Mesenchymal stem cell (in vitro differentiated cells and primary cell): Measurements from ENCODE around the gene IL37.

Source experiments
- DNase-seq: peaks from one replicate; pipeline ENCODE4 v3.0.0-alpha.2; 2013
- H2AFZ ChIP-seq: one replicate; pipeline ENCODE4 v1.6.1; 2013; ENCODE audit warnings: low read depth, mild to moderate bottlenecking, control low read depth, inconsistent platforms, low read length, moderate library complexity
- H2AK5ac ChIP-seq: 2 replicates; pipeline ENCODE4 v1.6.1; 2013; ENCODE audit warnings: low read length, moderate library complexity, mild to moderate bottlenecking, inconsistent platforms; ENCODE audit not compliant: severe bottlenecking
- H2BK120ac ChIP-seq: one replicate; pipeline ENCODE4 v1.6.1; 2013; ENCODE audit warnings: low read depth, mild to moderate bottlenecking, inconsistent platforms, low read length, moderate library complexity
- H2BK12ac ChIP-seq, 2 experiments: one replicate each; pipeline ENCODE4 v1.6.1; 2013; ENCODE audit warnings: inconsistent platforms in 2 of 2, low read length in 2 of 2, mild to moderate bottlenecking in 2 of 2, moderate library complexity in 2 of 2, control low read depth in 1 of 2
- H2BK15ac ChIP-seq: one replicate; pipeline ENCODE4 v1.6.1; 2013; ENCODE audit warnings: mild to moderate bottlenecking, low read depth, inconsistent platforms; ENCODE audit not compliant: poor library complexity, severe bottlenecking
- H2BK5ac ChIP-seq: 2 replicates; pipeline ENCODE4 v1.6.1; 2013; ENCODE audit warnings: low read depth, mild to moderate bottlenecking, low read length, control low read depth, inconsistent platforms; ENCODE audit not compliant: poor library complexity, severe bottlenecking
- H3K14ac ChIP-seq, 2 experiments: one replicate each; pipeline ENCODE4 v1.6.1; 2013; ENCODE audit warnings: inconsistent platforms in 2 of 2, low read length in 2 of 2, control low read depth in 1 of 2, mild to moderate bottlenecking in 1 of 2, moderate library complexity in 1 of 2
- H3K18ac ChIP-seq, 2 experiments: one replicate each; pipeline ENCODE4 v1.6.1; 2013; ENCODE audit warnings: inconsistent platforms in 2 of 2, low read length in 2 of 2, control low read depth in 1 of 2, low read depth in 1 of 2, mild to moderate bottlenecking in 1 of 2
- H3K23ac ChIP-seq, 2 experiments: one replicate each; pipeline ENCODE4 v1.6.1; 2013; ENCODE audit warnings: inconsistent platforms in 2 of 2, low read length in 2 of 2, mild to moderate bottlenecking in 2 of 2, moderate library complexity in 2 of 2, control low read depth in 1 of 2
- H3K27ac ChIP-seq: 2 replicates; pipeline ENCODE4 v1.5.1; 2013; ENCODE audit warnings: mild to moderate bottlenecking, moderate library complexity, low read length, control low read depth, inconsistent platforms; ENCODE audit not compliant: poor library complexity, severe bottlenecking
- H3K27me3 ChIP-seq, 2 experiments: 2 replicates each; pipeline versions ENCODE4 v1.6.1 to v1.7.0; 2013; ENCODE audit warnings: low read length in 2 of 2, mild to moderate bottlenecking in 2 of 2, moderate library complexity in 2 of 2, control low read depth in 1 of 2, inconsistent platforms in 1 of 2; ENCODE audit not compliant: control insufficient read depth in 1 of 2, insufficient read depth in 1 of 2
- H3K36me3 ChIP-seq, 2 experiments: 2 replicates each; pipeline versions ENCODE4 v1.6.1 to v1.7.0; 2013; ENCODE audit warnings: low read length in 2 of 2, control low read depth in 1 of 2, inconsistent platforms in 1 of 2, low read depth in 1 of 2, mild to moderate bottlenecking in 1 of 2; ENCODE audit not compliant: insufficient read depth in 2 of 2, control insufficient read depth in 1 of 2
- H3K4ac ChIP-seq, 2 experiments: one replicate each; pipeline ENCODE4 v1.6.1; 2013; ENCODE audit warnings: inconsistent platforms in 2 of 2, low read length in 2 of 2, mild to moderate bottlenecking in 2 of 2, moderate library complexity in 2 of 2, control low read depth in 1 of 2, low read depth in 1 of 2
- H3K4me1 ChIP-seq: 2 replicates; pipeline ENCODE4 v1.6.1; 2013; ENCODE audit warnings: low read depth, low read length, control low read depth; ENCODE audit not compliant: control insufficient read depth, insufficient read depth
- H3K4me2 ChIP-seq: 2 replicates; pipeline ENCODE4 v1.6.1; 2013; ENCODE audit warnings: low read length, mild to moderate bottlenecking, inconsistent platforms; ENCODE audit not compliant: poor library complexity, severe bottlenecking
- H3K4me3 ChIP-seq, 2 experiments: 2 replicates each; pipeline versions ENCODE4 v1.5.1 to v1.7.0; 2013; ENCODE audit warnings: low read length in 2 of 2, mild to moderate bottlenecking in 2 of 2, control low read depth in 1 of 2, low read depth in 1 of 2; ENCODE audit not compliant: insufficient read depth in 1 of 2
- H3K79me1 ChIP-seq: replicated peaks from 2 replicates; pipeline ENCODE4 v1.6.1; 2013; ENCODE audit warnings: mild to moderate bottlenecking, control low read depth, low read length, inconsistent platforms; ENCODE audit not compliant: poor library complexity, severe bottlenecking
- H3K9ac ChIP-seq: 2 replicates; pipeline ENCODE4 v1.7.0; 2013; ENCODE audit warnings: mild to moderate bottlenecking, low read length, moderate library complexity
- H3K9me3 ChIP-seq: 2 replicates; pipeline ENCODE4 v1.7.0; 2013; ENCODE audit warnings: mild to moderate bottlenecking, low read length; ENCODE audit not compliant: control insufficient read depth
- H4K8ac ChIP-seq: one replicate; pipeline ENCODE4 v1.6.1; 2013; ENCODE audit warnings: inconsistent platforms, mild to moderate bottlenecking, low read length, moderate library complexity
- H4K91ac ChIP-seq: one replicate; pipeline ENCODE4 v1.6.1; 2013; ENCODE audit warnings: mild to moderate bottlenecking, low read length, inconsistent platforms
- WGBS: methylation state at CpG from one replicate; pipeline ENCODE4 v1.1.7; 2013; ENCODE audit warnings: mixed read lengths; 5-methylcytosine and 5-hydroxymethylcytosine counted together

The IL37 gene

DNA sequence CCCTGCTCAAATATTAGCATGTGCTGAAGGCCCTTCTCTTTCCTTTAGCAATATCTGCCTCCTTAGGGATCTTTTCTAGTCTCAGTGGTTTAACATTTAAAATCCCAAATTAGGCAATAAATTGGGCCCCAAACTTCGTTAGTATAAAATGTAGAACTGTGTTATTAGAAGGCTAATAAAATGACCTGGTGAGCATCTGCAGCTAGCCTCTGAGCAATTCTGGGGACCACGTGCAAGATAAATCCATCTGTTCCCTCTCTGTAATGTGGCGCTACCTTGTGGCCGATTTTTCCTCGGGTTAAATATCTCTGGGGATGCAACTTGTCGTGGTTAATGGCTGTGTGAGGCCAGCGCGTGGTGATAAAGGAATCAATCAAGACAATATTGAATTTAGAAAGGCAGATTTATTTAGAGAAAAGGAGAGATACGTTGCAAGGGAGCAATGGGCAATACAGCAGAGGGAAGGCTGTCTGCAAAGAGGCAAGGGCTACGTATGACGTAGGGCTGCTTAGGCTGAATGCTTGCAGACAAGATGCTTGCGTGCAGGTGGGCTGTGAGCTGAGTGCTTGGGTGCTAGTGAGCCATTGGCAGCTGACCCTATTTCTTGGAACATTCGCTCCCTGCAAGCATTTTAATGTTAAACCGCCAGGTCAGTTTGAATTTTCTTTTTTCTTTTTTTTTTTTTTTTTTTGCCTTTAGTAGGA lies 48.3 kb downstream of the IL37 start:
- H3K4me3 ChIP-seq = no peak overlapping the region
- H3K9me3 ChIP-seq = no peaks in the 10 kb centered on the region
- no peak overlapping the region for H2AFZ ChIP-seq
- peaks cover 45 to 69% of the 10 kb centered on the region in 2 experiments for H3K27me3 ChIP-seq
- H2AK5ac ChIP-seq = no peak overlapping the region
- no peak overlapping the region for H3K23ac ChIP-seq
- no peak overlapping the region for H2BK120ac ChIP-seq
- H3K14ac ChIP-seq = no peak overlapping the region
- H3K4ac ChIP-seq = no peak overlapping the region
- peak; percentile 18 for DNase-seq
- H3K27ac ChIP-seq = no peak overlapping the region
- no peaks in the 10 kb centered on the region for H3K36me3 ChIP-seq
- H4K91ac ChIP-seq = no peak overlapping the region
- no peak overlapping the region for H3K18ac ChIP-seq
- peaks cover 6% of the 10 kb centered on the region for H3K4me1 ChIP-seq
- WGBS = 69% methylated on average over 14 of the region's 14 CpGs
- H3K79me1 ChIP-seq = no peaks in the 10 kb centered on the region
- no peak overlapping the region for H2BK12ac ChIP-seq
- H3K9ac ChIP-seq = no peak overlapping the region
- H4K8ac ChIP-seq = no peak overlapping the region
- H2BK5ac ChIP-seq = no peak overlapping the region
- H2BK15ac ChIP-seq = no peak overlapping the region
- no peak overlapping the region for H3K4me2 ChIP-seq

DNA sequence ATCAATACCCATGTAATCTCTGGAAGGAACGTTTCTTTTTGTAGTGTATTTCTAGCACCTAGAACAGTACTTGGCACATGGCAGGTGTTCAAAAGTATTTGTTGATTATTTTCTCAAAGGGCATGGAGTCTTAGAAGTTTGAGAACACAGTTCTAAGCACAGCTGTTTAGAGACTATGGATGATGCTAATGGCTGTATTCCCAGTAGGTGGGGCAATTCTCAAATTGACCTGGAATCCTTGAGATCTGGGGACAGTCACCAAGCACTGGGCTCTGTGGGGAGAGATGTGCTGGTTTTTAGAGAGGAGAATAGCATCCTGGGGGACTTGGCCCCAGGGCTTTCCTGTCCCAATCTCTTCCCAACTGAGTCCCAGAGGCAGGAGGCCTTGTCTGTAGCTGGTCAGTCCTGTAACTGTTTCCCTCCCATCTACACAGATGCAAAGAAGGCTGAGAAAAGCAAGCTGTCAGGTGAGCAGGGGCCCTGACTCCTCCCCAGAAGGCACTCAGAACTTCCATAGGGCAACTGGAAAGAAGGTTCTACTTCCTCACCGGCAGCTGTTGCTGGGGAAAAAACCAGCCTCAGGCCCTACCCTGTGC lies 49.4 kb downstream of the IL37 start:
- no peak overlapping the region for H3K4me2 ChIP-seq
- no peaks in the 10 kb centered on the region for H3K9me3 ChIP-seq
- no peak overlapping the region for H3K27ac ChIP-seq
- no peak overlapping the region for H3K14ac ChIP-seq
- no peak overlapping the region for H3K4ac ChIP-seq
- H2AK5ac ChIP-seq = no peak overlapping the region
- H4K91ac ChIP-seq = no peak overlapping the region
- no peak for DNase-seq
- no peak overlapping the region for H2BK15ac ChIP-seq
- H3K79me1 ChIP-seq = no peaks in the 10 kb centered on the region
- no peak overlapping the region for H2AFZ ChIP-seq
- H3K4me1 ChIP-seq = peaks cover 6% of the 10 kb centered on the region
- no peaks in the 10 kb centered on the region for H3K36me3 ChIP-seq
- no peak overlapping the region for H3K23ac ChIP-seq
- no peak overlapping the region for H3K9ac ChIP-seq
- no peak overlapping the region for H2BK12ac ChIP-seq
- no peak overlapping the region for H3K18ac ChIP-seq
- peaks cover 43 to 59% of the 10 kb centered on the region in 2 experiments for H3K27me3 ChIP-seq
- 57% methylated on average over 2 of the region's 2 CpGs for WGBS
- H3K4me3 ChIP-seq = no peak overlapping the region
- no peak overlapping the region for H2BK120ac ChIP-seq
- no peak overlapping the region for H4K8ac ChIP-seq
- no peak overlapping the region for H2BK5ac ChIP-seq

DNA sequence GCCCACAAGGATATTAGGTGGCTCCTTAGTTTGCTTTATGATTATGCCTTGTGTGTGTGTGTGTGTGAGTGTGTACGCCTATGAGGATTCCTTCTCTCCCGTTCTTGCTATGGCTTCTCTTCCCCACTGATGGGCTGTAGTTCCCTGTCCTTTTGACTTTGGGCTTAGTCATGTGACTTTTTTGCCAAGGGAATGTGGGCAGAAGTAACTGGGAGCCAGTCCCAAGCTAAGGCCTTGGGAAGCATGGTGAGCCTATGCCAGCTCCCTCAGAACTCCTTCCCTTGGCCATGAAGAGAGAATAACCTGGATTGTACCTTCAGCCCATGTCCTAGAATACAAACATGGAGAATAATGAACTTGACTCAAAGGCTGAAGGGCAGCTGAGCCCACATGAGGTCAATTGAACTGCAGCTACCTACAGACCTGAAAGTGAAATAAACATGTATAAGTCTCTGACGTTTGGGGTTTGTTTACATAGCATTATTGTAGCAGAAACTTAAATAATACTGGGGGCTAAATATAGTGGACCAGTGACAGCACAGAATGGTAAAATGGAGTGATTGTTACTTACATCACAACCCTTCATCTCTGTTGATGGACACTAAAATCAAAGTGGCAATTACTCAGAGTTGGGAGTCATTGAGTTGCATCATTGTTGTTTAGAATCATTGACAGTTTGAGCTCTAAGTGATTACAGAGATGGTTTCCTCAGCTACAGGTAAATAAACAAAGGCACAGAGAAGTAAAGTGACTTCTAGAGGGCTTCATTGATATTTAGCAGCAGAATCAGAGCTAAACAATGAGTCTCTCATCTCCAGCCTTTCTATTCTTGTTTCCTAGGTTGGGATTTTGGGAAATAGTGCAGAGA lies 51.6 kb downstream of the IL37 start:
- Histone ChIP-seq H2BK5ac (no peak overlapping the region), H3K27ac (no peak overlapping the region), H3K4me3 (no peak overlapping the region), H4K8ac (no peak overlapping the region), H2BK120ac (no peak overlapping the region), H3K27me3 (peaks cover 33 to 40% of the 10 kb centered on the region in 2 experiments), H2AK5ac (no peak overlapping the region), H4K91ac (no peak overlapping the region), H3K9me3 (no peaks in the 10 kb centered on the region), H3K23ac (no peak overlapping the region), H2AFZ (no peak overlapping the region), H3K14ac (no peak overlapping the region), H3K36me3 (no peaks in the 10 kb centered on the region), H3K18ac (no peak overlapping the region), H3K4me2 (no peak overlapping the region), H3K4me1 (peaks cover 6% of the 10 kb centered on the region), H2BK12ac (no peak overlapping the region), H3K4ac (no peak overlapping the region), H3K79me1 (no peaks in the 10 kb centered on the region), H3K9ac (no peak overlapping the region), H2BK15ac (no peak overlapping the region)
- WGBS = 77% methylated on average over 3 of the region's 3 CpGs
- no peak for DNase-seq

- Histone ChIP-seq H3K4me2 (no peak overlapping the region), H3K27ac (no peak overlapping the region), H3K18ac (no peak overlapping the region), H3K79me1 (no peaks in the 10 kb centered on the region), H4K8ac (no peak overlapping the region), H2AK5ac (no peak overlapping the region), H2BK5ac (no peak overlapping the region), H2BK15ac (no peak overlapping the region), H2AFZ (no peak overlapping the region), H3K9ac (no peak overlapping the region), H3K23ac (no peak overlapping the region), H3K9me3 (no peaks in the 10 kb centered on the region), H2BK120ac (no peak overlapping the region), H3K4ac (no peak overlapping the region), H3K36me3 (no peaks in the 10 kb centered on the region), H3K4me1 (no peaks in the 10 kb centered on the region), H3K4me3 (no peak overlapping the region), H4K91ac (no peak overlapping the region), H3K14ac (no peak overlapping the region), H3K27me3 (peaks cover 38 to 49% of the 10 kb centered on the region in 2 experiments), H2BK12ac (no peak overlapping the region)
- no peak for DNase-seq
- 100% methylated on average over 2 of the region's 2 CpGs for WGBS
Observed at GRCh38 chr2:112967023-112967422, 56.1 kb downstream of the IL37 start.
